Natural killer cell (primary cell): Measurements from ENCODE around the gene SMNDC1. TPM values are rescaled to one million over a fixed set of nuclear protein-coding genes. Genes with fewer than 3 reads are reported as not detected.

Experiments used
- ATAC-seq, 3 donors: fragments of 150-1000 bp in 2 of 3; fragments of 200-7000 bp in 1 of 3; cut with Tn5 transposase; 1 replicate in 1 of 3; 2 replicates in 2 of 3; pipeline ENCODE4 v1.10.0; 2021; ENCODE audit warnings: mild to moderate bottlenecking in 2 of 3, moderate library complexity in 2 of 3
- DNase-seq, 2 donors: peaks; one replicate each; pipeline versions ENCODE4 v3.0.0 to v3.0.0-alpha.2; 2013 to 2021; ENCODE audit warnings: mixed read lengths in 1 of 2
- H3K27ac ChIP-seq: one replicate; pipeline ENCODE4 v1.5.1; 2013; ENCODE audit warnings: mild to moderate bottlenecking, low read length
- H3K27me3 ChIP-seq: one replicate; pipeline ENCODE4 v1.6.1; 2013; ENCODE audit warnings: low read length; ENCODE audit not compliant: control insufficient read depth, insufficient read depth
- H3K36me3 ChIP-seq: one replicate; pipeline ENCODE4 v1.6.1; 2013; ENCODE audit warnings: low read length; ENCODE audit not compliant: control insufficient read depth, insufficient read depth
- H3K4me1 ChIP-seq: one replicate; pipeline ENCODE4 v1.6.1; 2013; ENCODE audit warnings: low read length; ENCODE audit not compliant: control insufficient read depth, insufficient read depth
- H3K4me3 ChIP-seq: one replicate; pipeline ENCODE4 v1.5.1; 2013; ENCODE audit warnings: low read length
- H3K9me3 ChIP-seq: one replicate; pipeline ENCODE4 v1.6.1; 2013; ENCODE audit warnings: low read length; ENCODE audit not compliant: control insufficient read depth, insufficient read depth
- H3K27ac Mint-ChIP-seq, 2 donors: one replicate each; pipeline ENCODE4 v1.8.0; 2022; ENCODE audit warnings: mild to moderate bottlenecking in 2 of 2, mixed read lengths in 2 of 2, moderate library complexity in 1 of 2
- H3K27me3 Mint-ChIP-seq, 2 donors: one replicate each; pipeline ENCODE4 v1.8.0; 2022; ENCODE audit warnings: low read depth in 2 of 2, mixed read lengths in 2 of 2
- H3K36me3 Mint-ChIP-seq: one replicate; pipeline ENCODE4 v1.8.0; 2022; ENCODE audit warnings: mixed read lengths
- H3K4me1 Mint-ChIP-seq, 2 donors: one replicate each; pipeline ENCODE4 v1.8.0; 2022; ENCODE audit warnings: mixed read lengths in 2 of 2
- H3K4me3 Mint-ChIP-seq: one replicate; pipeline ENCODE4 v1.8.0; 2022; ENCODE audit warnings: mild to moderate bottlenecking, moderate library complexity, mixed read lengths
- H3K9me3 Mint-ChIP-seq, 2 donors: one replicate each; pipeline ENCODE4 v1.8.0; 2022; ENCODE audit warnings: mixed read lengths in 2 of 2
- WGBS: methylation state at CpG from one replicate; pipeline ENCODE4 v1.1.7; 2013; ENCODE audit warnings: missing lambda C conversion rate; ENCODE audit not compliant: insufficient coverage; 5-methylcytosine and 5-hydroxymethylcytosine counted together
- intact Hi-C: fragments of 100-400 bp; cut with micrococcal nuclease; formaldehyde crosslinking; loops from one replicate; pipeline ENCODE4 v1.14.2; 2022
- total RNA-seq, 4 donors: library from RNA; stranded (reverse); fragments of 120-200 nt in 1 of 4; gene quantifications; one replicate each; pipeline versions ENCODE4 v1.2.3 to v1.2.4, GENCODE V29; 2013 to 2022
- TF ChIP-seq, protein P1 (sequence below): fragments of 200-600 bp; IDR thresholded peaks from one replicate; pipeline ENCODE4 v1.8.0; 2022; ENCODE audit warnings: antibody characterized with exemption

Gene SMNDC1
- total RNA-seq, 3 donors from 2014 or later (not counting 1 experiment from before 2014, with no cell fraction given) = 53.3 to 56.3 (median 55.3) TPM

DNA sequence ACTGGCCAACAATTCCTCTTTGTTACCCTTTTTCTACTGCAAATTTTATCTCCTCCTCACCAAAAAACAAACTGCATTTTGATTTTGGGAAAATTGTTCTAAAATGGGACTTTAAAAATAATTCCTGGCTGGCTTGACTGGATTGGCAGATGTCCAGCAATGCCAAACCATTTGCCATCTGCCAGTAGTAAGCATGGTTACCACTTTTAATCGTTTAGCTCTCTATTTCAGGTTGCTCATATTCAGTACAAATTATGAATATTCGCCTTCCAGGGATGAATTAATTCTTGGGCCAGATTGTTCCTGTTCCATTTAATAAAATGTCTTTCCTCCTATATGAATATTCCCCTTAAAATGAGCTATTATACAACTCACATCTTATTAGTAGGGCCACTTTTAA lies 35.7 kb downstream of the SMNDC1 start:
- Histone ChIP-seq H3K9me3 (no peaks in the 10 kb centered on the region), H3K27me3 (no peaks in the 10 kb centered on the region), H3K4me1 (no peaks in the 10 kb centered on the region), H3K27ac (no peak overlapping the region), H3K36me3 (no peaks in the 10 kb centered on the region), H3K4me3 (no peak overlapping the region)
- TF ChIP-seq, protein P1, sequence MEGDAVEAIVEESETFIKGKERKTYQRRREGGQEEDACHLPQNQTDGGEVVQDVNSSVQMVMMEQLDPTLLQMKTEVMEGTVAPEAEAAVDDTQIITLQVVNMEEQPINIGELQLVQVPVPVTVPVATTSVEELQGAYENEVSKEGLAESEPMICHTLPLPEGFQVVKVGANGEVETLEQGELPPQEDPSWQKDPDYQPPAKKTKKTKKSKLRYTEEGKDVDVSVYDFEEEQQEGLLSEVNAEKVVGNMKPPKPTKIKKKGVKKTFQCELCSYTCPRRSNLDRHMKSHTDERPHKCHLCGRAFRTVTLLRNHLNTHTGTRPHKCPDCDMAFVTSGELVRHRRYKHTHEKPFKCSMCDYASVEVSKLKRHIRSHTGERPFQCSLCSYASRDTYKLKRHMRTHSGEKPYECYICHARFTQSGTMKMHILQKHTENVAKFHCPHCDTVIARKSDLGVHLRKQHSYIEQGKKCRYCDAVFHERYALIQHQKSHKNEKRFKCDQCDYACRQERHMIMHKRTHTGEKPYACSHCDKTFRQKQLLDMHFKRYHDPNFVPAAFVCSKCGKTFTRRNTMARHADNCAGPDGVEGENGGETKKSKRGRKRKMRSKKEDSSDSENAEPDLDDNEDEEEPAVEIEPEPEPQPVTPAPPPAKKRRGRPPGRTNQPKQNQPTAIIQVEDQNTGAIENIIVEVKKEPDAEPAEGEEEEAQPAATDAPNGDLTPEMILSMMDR = no peak
- H3K36me3 Mint-ChIP-seq = no peaks in the 10 kb centered on the region
- no peak for ATAC-seq
- 78% methylated on average over 2 of the region's 2 CpGs for WGBS
- H3K27me3 Mint-ChIP-seq = peaks cover 12 to 16% of the 10 kb centered on the region in 2 donors
- no peaks in the 10 kb centered on the region for H3K9me3 Mint-ChIP-seq
- peak overlapping the region; percentile 74 for H3K4me3 Mint-ChIP-seq
- intact Hi-C loops = no loop called here
- peak overlapping the region; percentile 37 to 75 for H3K27ac Mint-ChIP-seq
- DNase-seq = no peak
- peaks cover 19 to 29% of the 10 kb centered on the region in 2 donors for H3K4me1 Mint-ChIP-seq

DNA sequence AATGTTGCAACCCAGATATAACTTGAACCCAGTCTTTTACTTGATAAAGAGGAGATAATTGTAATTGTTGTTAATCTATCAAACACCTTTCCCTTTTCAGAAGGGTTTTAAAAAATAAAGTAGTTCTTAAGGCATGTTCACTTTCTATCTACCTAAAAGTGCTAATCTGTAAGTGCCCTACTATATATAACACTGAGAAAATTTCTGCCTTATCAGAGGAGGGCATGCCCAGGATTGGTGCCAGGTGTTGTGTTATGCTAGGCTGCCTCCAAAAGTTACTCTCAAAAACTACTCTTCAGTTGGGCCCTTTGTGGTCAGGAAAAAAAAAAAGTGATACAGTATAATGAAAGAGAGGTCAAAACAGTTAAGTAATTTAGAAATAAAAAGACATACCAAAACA lies 36.3 kb downstream of the SMNDC1 start:
- intact Hi-C loops = no loop called here
- H3K27me3 ChIP-seq = no peaks in the 10 kb centered on the region
- TF ChIP-seq, protein P1 = no peak
- no peaks in the 10 kb centered on the region for H3K9me3 ChIP-seq
- DNase-seq (no peak), ATAC-seq (no peak)
- Mint-ChIP-seq H3K4me3 (no peak overlapping the region), H3K9me3 (no peaks in the 10 kb centered on the region), H3K36me3 (no peaks in the 10 kb centered on the region), H3K27ac (no peak overlapping the region), H3K4me1 (peaks cover 14 to 24% of the 10 kb centered on the region in 2 donors), H3K27me3 (peaks cover 10 to 15% of the 10 kb centered on the region in 2 donors)
- H3K4me1 ChIP-seq = no peaks in the 10 kb centered on the region
- H3K4me3 ChIP-seq = no peak overlapping the region
- no peaks in the 10 kb centered on the region for H3K36me3 ChIP-seq
- H3K27ac ChIP-seq = no peak overlapping the region

DNA sequence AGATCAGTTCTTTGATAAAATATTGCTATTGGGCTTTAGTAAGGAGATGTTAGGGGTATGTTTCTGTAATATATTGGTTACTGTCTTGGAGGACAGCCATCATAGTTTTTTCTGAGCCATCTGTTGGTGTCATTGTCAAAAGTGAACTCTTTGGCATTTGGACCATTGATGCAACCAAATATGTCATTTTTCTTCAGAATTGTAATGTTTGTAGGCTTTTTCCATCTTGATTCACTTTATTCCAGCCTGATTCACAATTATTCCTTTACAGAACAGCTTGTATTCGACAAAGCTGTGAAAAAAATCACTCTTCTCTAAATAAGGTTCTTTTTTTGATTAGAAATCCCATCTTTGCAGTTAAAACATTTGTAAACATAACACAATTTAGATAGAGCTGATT lies 37.4 kb downstream of the SMNDC1 start:
- no peak overlapping the region for H3K27ac Mint-ChIP-seq
- TF ChIP-seq, protein P1 = no peak
- no peaks in the 10 kb centered on the region for H3K36me3 Mint-ChIP-seq
- no peaks in the 10 kb centered on the region for H3K4me1 ChIP-seq
- no CpG with 5 or more reads among the region's 1 CpG for WGBS
- no peaks in the 10 kb centered on the region for H3K9me3 ChIP-seq
- no peaks in the 10 kb centered on the region for H3K27me3 ChIP-seq
- no peak overlapping the region for H3K27ac ChIP-seq
- H3K27me3 Mint-ChIP-seq = peaks cover 7 to 19% of the 10 kb centered on the region in 2 donors
- no peaks in the 10 kb centered on the region for H3K36me3 ChIP-seq
- ATAC-seq (no peak), DNase-seq (no peak)
- no peak overlapping the region for H3K4me3 ChIP-seq
- H3K4me1 Mint-ChIP-seq = peaks cover 10 to 20% of the 10 kb centered on the region in 2 donors
- intact Hi-C loops = no loop called here
- H3K4me3 Mint-ChIP-seq = no peak overlapping the region
- no peaks in the 10 kb centered on the region for H3K9me3 Mint-ChIP-seq

DNA sequence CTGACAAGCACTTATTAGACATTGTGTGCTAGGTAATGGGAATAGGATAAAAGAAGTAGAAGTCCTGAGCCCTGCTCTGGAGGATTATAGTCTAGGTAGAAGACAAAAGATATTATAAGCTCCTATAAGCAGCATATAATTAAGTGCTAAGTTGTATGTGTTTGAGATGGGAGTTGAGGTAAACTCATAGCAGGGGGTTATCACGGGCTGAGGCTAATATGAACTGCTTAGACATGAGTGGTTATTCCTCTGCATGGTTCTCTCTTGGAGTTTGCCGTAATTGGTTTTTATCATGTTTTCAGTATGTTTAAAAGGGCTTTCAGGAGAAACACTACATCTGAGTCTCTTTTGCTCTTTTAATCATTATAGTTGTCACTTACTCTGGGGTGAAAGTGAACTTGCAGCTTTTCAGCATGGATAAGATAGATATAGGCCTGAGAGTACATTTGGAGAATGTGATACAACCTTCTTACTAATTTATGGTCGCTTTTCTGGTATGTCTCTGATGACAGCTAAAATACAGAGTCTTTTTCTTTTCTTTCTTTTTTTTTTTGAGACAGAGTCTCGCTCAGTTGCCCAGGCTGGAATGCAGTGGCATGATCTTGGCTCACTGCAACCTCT lies 39.0 kb downstream of the SMNDC1 start:
- Mint-ChIP-seq H3K36me3 (no peaks in the 10 kb centered on the region), H3K4me1 (peaks cover 10 to 20% of the 10 kb centered on the region in 2 donors), H3K9me3 (no peaks in the 10 kb centered on the region), H3K27ac (no peak overlapping the region), H3K27me3 (peaks cover 7 to 30% of the 10 kb centered on the region in 2 donors), H3K4me3 (no peak overlapping the region)
- no peaks in the 10 kb centered on the region for H3K27me3 ChIP-seq
- H3K4me3 ChIP-seq = no peak overlapping the region
- no peaks in the 10 kb centered on the region for H3K9me3 ChIP-seq
- no peaks in the 10 kb centered on the region for H3K4me1 ChIP-seq
- intact Hi-C loops = no loop called here
- ATAC-seq (no peak), DNase-seq (no peak)
- no peak overlapping the region for H3K27ac ChIP-seq
- H3K36me3 ChIP-seq = no peaks in the 10 kb centered on the region
- WGBS = 97% methylated on average over 4 of the region's 4 CpGs
- TF ChIP-seq, protein P1 = no peak
